GM19351 (cell line): Measurements from ENCODE around the gene PAN2.
"Not testable (repeated sequence)": the region's sequence is repeated elsewhere in the genome, so short reads cannot be mapped to it uniquely, and the experiment has no call there.

Experiments
- ATAC-seq: cut with Tn5 transposase; IDR thresholded peaks from one replicate; pipeline ENCODE4 v1.9.1; 2021; ENCODE audit warnings: mild to moderate bottlenecking, moderate library complexity; ENCODE audit not compliant: unreplicated experiment

Gene PAN2

GRCh38 chr12:56342290-56342689 lies 8.5 kb upstream of the PAN2 start:
- ATAC-seq: not testable (repeated sequence)

GRCh38 chr12:56341616-56342015 lies 7.8 kb upstream of the PAN2 start:
- ATAC-seq: no peak

GRCh38 chr12:56339158-56339422 lies 5.3 kb upstream of the PAN2 start:
- no peak for ATAC-seq

- peak; percentile 32 for ATAC-seq
These were observed 4.7 kb upstream of the PAN2 start, which contains the start of gene IL23A for GRCh38 chr12:56338308-56339157. Gene IL23A (plus strand): TSS chr12:56338884. CDS start chr12:56339045, 161 bp downstream.

GRCh38 chr12:56337753-56338251 lies 4.0 kb upstream of the PAN2 start:
- no peak for ATAC-seq

GRCh38 chr12:56336361-56337167 lies 2.8 kb upstream of the PAN2 start:
- ATAC-seq: no peak

- ATAC-seq: not testable (repeated sequence)
These were observed 1.7 kb upstream of the PAN2 start for GRCh38 chr12:56335527-56335926.

- ATAC-seq: no peak
These were observed 642 bp upstream of the PAN2 start for GRCh38 chr12:56334490-56334793.

GRCh38 chr12:56333197-56333678 lies 562 bp downstream of the PAN2 start:
- no peak for ATAC-seq

GRCh38 chr12:56332512-56333196 lies 1.1 kb downstream of the PAN2 start:
- no peak for ATAC-seq

- no peak for ATAC-seq
These were observed 2.8 kb downstream of the PAN2 start for GRCh38 chr12:56330936-56331490.

GRCh38 chr12:56326533-56326932 lies 7.3 kb downstream of the PAN2 start:
- ATAC-seq: no peak

- no peak for ATAC-seq
These were observed 7.7 kb downstream of the PAN2 start for GRCh38 chr12:56326126-56326525.

GRCh38 chr12:56324206-56324605 lies 9.6 kb downstream of the PAN2 start:
- no peak for ATAC-seq

GRCh38 chr12:56321610-56322009 lies 12.2 kb downstream of the PAN2 start:
- ATAC-seq: not testable (repeated sequence)

- no peak for ATAC-seq
These were observed 12.8 kb downstream of the PAN2 start for GRCh38 chr12:56321027-56321426.

GRCh38 chr12:56317675-56318074 lies 16.1 kb downstream of the PAN2 start:
- ATAC-seq: no peak

- ATAC-seq: peak; percentile 88
These were observed 18.0 kb downstream of the PAN2 start, which contains the start of gene CNPY2 for GRCh38 chr12:56315622-56316473. Gene CNPY2 (minus strand): TSS chr12:56315988. CDS start chr12:56315217, 771 bp downstream.

- no peak for ATAC-seq
These were observed 18.6 kb downstream of the PAN2 start for GRCh38 chr12:56315249-56315621.

- ATAC-seq: no peak
These were observed 22.8 kb downstream of the PAN2 start for GRCh38 chr12:56311003-56311402.
